GM19351 (cell line): Measurements from ENCODE around the gene MOCS1.

Experiments
- ATAC-seq: cut with Tn5 transposase; IDR thresholded peaks from one replicate; pipeline ENCODE4 v1.9.1; 2021; ENCODE audit warnings: mild to moderate bottlenecking, moderate library complexity; ENCODE audit not compliant: unreplicated experiment

Gene MOCS1

GRCh38 chr6:39881851-39882530 is 52.3 kb downstream of the MOCS1 start:
- ATAC-seq, result no peak

GRCh38 chr6:39880594-39880993 is 53.7 kb downstream of the MOCS1 start:
- no peak for ATAC-seq

- no peak for ATAC-seq
Observed at GRCh38 chr6:39879535-39879934, 54.7 kb downstream of the MOCS1 start.

GRCh38 chr6:39876826-39877225 is 57.4 kb downstream of the MOCS1 start:
- ATAC-seq, result no peak

GRCh38 chr6:39876111-39876510 is 58.2 kb downstream of the MOCS1 start:
- ATAC-seq, result no peak

GRCh38 chr6:39873439-39873838 is 60.8 kb downstream of the MOCS1 start:
- ATAC-seq, result no peak

- ATAC-seq, result no peak
Observed at GRCh38 chr6:39870950-39871349, 63.3 kb downstream of the MOCS1 start.

GRCh38 chr6:39867592-39867991 is 66.7 kb downstream of the MOCS1 start:
- ATAC-seq, result no peak

- no peak for ATAC-seq
Observed at GRCh38 chr6:39865011-39865888, 69.0 kb downstream of the MOCS1 start.

- ATAC-seq, result no peak
Observed at GRCh38 chr6:39861663-39862062, 72.6 kb downstream of the MOCS1 start.

GRCh38 chr6:39859025-39859424 is 75.2 kb downstream of the MOCS1 start:
- ATAC-seq, result no peak

GRCh38 chr6:39855356-39855995 is 78.8 kb downstream of the MOCS1 start:
- ATAC-seq, result no peak
